Measurements from ENCODE around the gene SF3B4. TPM values are rescaled to one million over a fixed set of nuclear protein-coding genes. Genes with fewer than 3 reads are reported as not detected.

Gene SF3B4
- total RNA-seq, 1 experiment from 2014 or later: 120 TPM

DNA sequence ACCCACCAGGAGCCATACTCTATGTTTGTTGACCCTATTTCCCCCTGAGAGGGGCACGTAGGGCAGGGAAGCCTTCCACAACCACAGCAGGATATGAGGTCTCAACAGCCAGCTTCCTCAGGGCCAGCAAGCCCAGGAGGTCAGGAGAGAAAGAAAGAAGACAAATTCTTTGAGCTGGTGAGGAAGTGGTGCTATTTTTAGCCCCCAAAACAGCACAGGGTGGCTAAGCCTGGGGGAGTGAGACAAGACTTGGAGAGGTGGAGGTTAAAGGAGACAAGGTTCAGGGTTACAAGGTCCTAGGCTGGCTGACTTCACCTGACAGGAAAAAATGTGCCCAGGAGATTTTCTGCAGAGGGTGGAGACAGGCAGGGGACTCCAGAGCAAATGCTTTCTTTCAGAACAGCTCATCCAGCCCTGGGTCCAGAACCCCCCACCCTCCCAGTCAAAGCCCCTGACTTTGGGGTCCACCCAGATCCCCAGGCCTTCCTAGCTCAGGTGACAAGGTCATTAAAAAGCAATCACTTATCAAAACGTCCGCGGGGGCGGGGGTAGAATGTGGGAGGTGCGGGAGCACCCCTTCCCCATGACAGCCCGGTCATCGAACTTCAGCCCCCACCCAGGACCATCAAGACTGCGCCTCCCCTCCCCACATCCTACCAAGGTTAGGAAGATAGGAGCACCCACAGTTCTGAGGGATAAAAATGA, 11.3 kb downstream of the SF3B4 start:
- TF ChIP-seq, protein P1, sequence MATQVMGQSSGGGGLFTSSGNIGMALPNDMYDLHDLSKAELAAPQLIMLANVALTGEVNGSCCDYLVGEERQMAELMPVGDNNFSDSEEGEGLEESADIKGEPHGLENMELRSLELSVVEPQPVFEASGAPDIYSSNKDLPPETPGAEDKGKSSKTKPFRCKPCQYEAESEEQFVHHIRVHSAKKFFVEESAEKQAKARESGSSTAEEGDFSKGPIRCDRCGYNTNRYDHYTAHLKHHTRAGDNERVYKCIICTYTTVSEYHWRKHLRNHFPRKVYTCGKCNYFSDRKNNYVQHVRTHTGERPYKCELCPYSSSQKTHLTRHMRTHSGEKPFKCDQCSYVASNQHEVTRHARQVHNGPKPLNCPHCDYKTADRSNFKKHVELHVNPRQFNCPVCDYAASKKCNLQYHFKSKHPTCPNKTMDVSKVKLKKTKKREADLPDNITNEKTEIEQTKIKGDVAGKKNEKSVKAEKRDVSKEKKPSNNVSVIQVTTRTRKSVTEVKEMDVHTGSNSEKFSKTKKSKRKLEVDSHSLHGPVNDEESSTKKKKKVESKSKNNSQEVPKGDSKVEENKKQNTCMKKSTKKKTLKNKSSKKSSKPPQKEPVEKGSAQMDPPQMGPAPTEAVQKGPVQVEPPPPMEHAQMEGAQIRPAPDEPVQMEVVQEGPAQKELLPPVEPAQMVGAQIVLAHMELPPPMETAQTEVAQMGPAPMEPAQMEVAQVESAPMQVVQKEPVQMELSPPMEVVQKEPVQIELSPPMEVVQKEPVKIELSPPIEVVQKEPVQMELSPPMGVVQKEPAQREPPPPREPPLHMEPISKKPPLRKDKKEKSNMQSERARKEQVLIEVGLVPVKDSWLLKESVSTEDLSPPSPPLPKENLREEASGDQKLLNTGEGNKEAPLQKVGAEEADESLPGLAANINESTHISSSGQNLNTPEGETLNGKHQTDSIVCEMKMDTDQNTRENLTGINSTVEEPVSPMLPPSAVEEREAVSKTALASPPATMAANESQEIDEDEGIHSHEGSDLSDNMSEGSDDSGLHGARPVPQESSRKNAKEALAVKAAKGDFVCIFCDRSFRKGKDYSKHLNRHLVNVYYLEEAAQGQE (IDR thresholded peaks at IDR 0.05; ENCODE audit: insufficient read depth in 1 of 2, low read depth in 2 of 2, low read length in 1 of 2): no peak
- TF ChIP-seq, protein P2, sequence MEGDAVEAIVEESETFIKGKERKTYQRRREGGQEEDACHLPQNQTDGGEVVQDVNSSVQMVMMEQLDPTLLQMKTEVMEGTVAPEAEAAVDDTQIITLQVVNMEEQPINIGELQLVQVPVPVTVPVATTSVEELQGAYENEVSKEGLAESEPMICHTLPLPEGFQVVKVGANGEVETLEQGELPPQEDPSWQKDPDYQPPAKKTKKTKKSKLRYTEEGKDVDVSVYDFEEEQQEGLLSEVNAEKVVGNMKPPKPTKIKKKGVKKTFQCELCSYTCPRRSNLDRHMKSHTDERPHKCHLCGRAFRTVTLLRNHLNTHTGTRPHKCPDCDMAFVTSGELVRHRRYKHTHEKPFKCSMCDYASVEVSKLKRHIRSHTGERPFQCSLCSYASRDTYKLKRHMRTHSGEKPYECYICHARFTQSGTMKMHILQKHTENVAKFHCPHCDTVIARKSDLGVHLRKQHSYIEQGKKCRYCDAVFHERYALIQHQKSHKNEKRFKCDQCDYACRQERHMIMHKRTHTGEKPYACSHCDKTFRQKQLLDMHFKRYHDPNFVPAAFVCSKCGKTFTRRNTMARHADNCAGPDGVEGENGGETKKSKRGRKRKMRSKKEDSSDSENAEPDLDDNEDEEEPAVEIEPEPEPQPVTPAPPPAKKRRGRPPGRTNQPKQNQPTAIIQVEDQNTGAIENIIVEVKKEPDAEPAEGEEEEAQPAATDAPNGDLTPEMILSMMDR (IDR thresholded peaks at IDR 0.05): no peak
- TF ChIP-seq SIN3A (IDR thresholded peaks at IDR 0.05; ENCODE audit: borderline replicate concordance, insufficient read depth, low read depth, low read length) (no peak), TCF7L2 (IDR thresholded peaks at IDR 0.05; ENCODE audit: low read depth, low read length) (no peak), POLR2AphosphoS5 (IDR thresholded peaks at IDR 0.05; ENCODE audit: low read depth, low read length) (no peak)
- in situ Hi-C loops (cut with HindIII; ENCODE audit: low pct_unique_long_range_greater_than_20kb, low sequenced_read_pairs): no loop called here
- POLR2A ChIA-PET: interaction anchor here (1.1 kb wide), 1 partner anchor 29 kb away, joined by 3 read pairs; a partner anchor contains a TSS
- intact Hi-C loops (cut with micrococcal nuclease; ENCODE audit: unreplicated experiment): no loop called here
- H3K27me3 ChIP-seq (ENCODE audit: control insufficient read depth, insufficient read depth, low read length): no peaks in the 10 kb centered on the region
- no TSS peak for BruUV-seq (replicated peaks)
- CTCF ChIA-PET: no interaction called here
- peaks cover 4% of the 10 kb centered on the region; the same call in 1 of the 2 replicates for H3K4me1 ChIP-seq (ENCODE audit: control insufficient read depth, insufficient read depth, low read length)
- H3K36me3 ChIP-seq (ENCODE audit: control insufficient read depth, insufficient read depth, low read length): no peaks in the 10 kb centered on the region
- H3K27ac ChIP-seq (ENCODE audit: low read length): no peak overlapping the region
- H3K9me3 ChIP-seq (ENCODE audit: control insufficient read depth, insufficient read depth, low read depth, low read length): no peaks in the 10 kb centered on the region
- peak overlapping the region in 1 of 2 experiments; percentile 42; a peak in 1 of 4 replicates for H3K4me3 ChIP-seq (ENCODE audit: low read depth in 2 of 2, low read length in 2 of 2)
- DNase-seq (ENCODE audit: low read depth, low spot score) (no peak), ATAC-seq (no peak)

DNA sequence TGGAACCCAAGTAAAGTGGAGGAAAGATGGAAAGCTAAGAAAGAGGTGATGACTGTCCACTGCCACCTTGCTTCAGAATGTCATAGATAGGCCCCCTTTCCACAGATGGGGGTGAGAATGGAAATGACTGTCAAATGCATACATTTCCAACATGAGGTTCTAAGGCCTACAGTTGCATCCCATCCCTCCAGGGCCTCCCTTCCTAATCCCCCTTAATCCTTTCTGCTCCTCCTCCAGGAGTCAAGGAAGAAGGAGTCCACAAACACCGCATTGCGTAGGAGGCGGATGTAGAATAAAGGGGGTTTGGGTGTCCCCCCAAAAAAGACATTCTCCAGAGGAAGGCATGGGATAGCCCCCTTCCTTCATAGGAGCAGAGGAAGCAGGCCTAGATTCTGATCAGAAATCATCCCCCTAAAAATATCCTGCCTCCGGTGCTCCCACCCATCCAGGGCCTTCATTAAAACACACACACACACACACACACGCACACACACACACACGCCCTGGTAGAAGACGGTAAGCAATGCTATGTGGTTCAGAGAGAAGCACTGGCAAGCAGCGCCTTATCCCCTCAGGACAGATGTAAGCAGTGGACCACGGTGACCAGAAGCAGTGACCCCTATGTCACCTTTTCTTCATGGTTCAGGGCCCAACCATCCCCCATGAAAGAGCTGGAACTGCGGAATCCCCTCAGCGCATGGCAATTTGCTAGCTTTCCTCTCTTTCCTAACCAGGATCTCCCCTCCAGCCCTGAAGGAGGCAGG, 12.0 kb downstream of the SF3B4 start:
- H3K36me3 ChIP-seq (ENCODE audit: control insufficient read depth, insufficient read depth, low read length): no peaks in the 10 kb centered on the region
- TF ChIP-seq TCF7L2 (IDR thresholded peaks at IDR 0.05; ENCODE audit: low read depth, low read length): no peak
- TF ChIP-seq POLR2AphosphoS5 (IDR thresholded peaks at IDR 0.05; ENCODE audit: low read depth, low read length): no peak
- TF ChIP-seq, protein P2 (IDR thresholded peaks at IDR 0.05): no peak
- TF ChIP-seq SIN3A (IDR thresholded peaks at IDR 0.05; ENCODE audit: borderline replicate concordance, insufficient read depth, low read depth, low read length): no peak
- TF ChIP-seq, protein P1 (IDR thresholded peaks at IDR 0.05; ENCODE audit: insufficient read depth in 1 of 2, low read depth in 2 of 2, low read length in 1 of 2): no peak
- no peak overlapping the region for H3K27ac ChIP-seq (ENCODE audit: low read length)
- CTCF ChIA-PET: no interaction called here
- in situ Hi-C loops (cut with HindIII; ENCODE audit: low pct_unique_long_range_greater_than_20kb, low sequenced_read_pairs) (no loop called here), intact Hi-C loops (cut with micrococcal nuclease; ENCODE audit: unreplicated experiment) (no loop called here)
- no peaks in the 10 kb centered on the region for H3K9me3 ChIP-seq (ENCODE audit: control insufficient read depth, insufficient read depth, low read depth, low read length)
- no peaks in the 10 kb centered on the region for H3K27me3 ChIP-seq (ENCODE audit: control insufficient read depth, insufficient read depth, low read length)
- POLR2A ChIA-PET: interaction anchor here (1.1 kb wide), 1 partner anchor 28 kb away, joined by 3 read pairs; a partner anchor contains a TSS
- DNase-seq (ENCODE audit: low read depth, low spot score) (no peak), ATAC-seq (no peak)
- BruUV-seq (replicated peaks): no TSS peak
- H3K4me3 ChIP-seq (ENCODE audit: low read depth in 2 of 2, low read length in 2 of 2): no peak overlapping the region
- peaks cover 4% of the 10 kb centered on the region; the same call in 1 of the 2 replicates for H3K4me1 ChIP-seq (ENCODE audit: control insufficient read depth, insufficient read depth, low read length)
